Activated T-helper 1 cell treated with anti-CD3 and anti-CD28 coated beads, Interleukin-2, amount 50 U/mL, for 16 hours (primary cell): ENCODE results near the gene TVP23A.
"Not testable (repeated sequence)": the region's sequence is repeated elsewhere in the genome, so short reads cannot be mapped to it uniquely, and the experiment has no call there.

Experiments used
- DNase-seq, 2 donors: peaks; one replicate each; pipeline ENCODE4 v3.0.0-alpha.2; 2020; ENCODE audit warnings: low read depth in 1 of 2, low spot score in 1 of 2

TVP23A gene

GRCh38 chr16:10752843-10753523 lies 65.6 kb downstream of the TVP23A start:
- DNase-seq: no peak

- DNase-seq: no peak
These were observed 67.3 kb downstream of the TVP23A start for GRCh38 chr16:10751291-10751697.

GRCh38 chr16:10750793-10751192 lies 67.8 kb downstream of the TVP23A start:
- no peak for DNase-seq

GRCh38 chr16:10745841-10746240 lies 72.8 kb downstream of the TVP23A start:
- DNase-seq: no peak

- DNase-seq: no peak
These were observed 74.1 kb downstream of the TVP23A start for GRCh38 chr16:10744370-10745030.

- DNase-seq: peak; percentile 98 to 100
These were observed 74.8 kb downstream of the TVP23A start, which contains the start of gene NUBP1 for GRCh38 chr16:10743610-10744369. Gene NUBP1 (plus strand): TSS chr16:10743842. CDS start chr16:10743864, 22 bp downstream.

- no peak for DNase-seq
These were observed 75.4 kb downstream of the TVP23A start for GRCh38 chr16:10743227-10743609.

GRCh38 chr16:10741844-10742243 lies 76.8 kb downstream of the TVP23A start:
- DNase-seq: no peak

GRCh38 chr16:10741249-10741648 lies 77.3 kb downstream of the TVP23A start:
- not testable (repeated sequence) for DNase-seq

- DNase-seq: no peak
These were observed 77.8 kb downstream of the TVP23A start for GRCh38 chr16:10740845-10741208.

- no peak for DNase-seq
These were observed 78.4 kb downstream of the TVP23A start for GRCh38 chr16:10740000-10740844.

- DNase-seq: no peak
These were observed 80.1 kb downstream of the TVP23A start for GRCh38 chr16:10738231-10739077.

- DNase-seq: peak; percentile 23 to 51
These were observed 81.4 kb downstream of the TVP23A start for GRCh38 chr16:10737068-10737625.

- DNase-seq: no peak
These were observed 86.8 kb downstream of the TVP23A start for GRCh38 chr16:10731790-10732189.

GRCh38 chr16:10729104-10730048 lies 89.2 kb downstream of the TVP23A start:
- DNase-seq: no peak

- DNase-seq: no peak
These were observed 90.3 kb downstream of the TVP23A start for GRCh38 chr16:10728003-10728887.
